K562 (cell line): Measurements from ENCODE around the gene AJAP1. TPM values are rescaled to one million over a fixed set of nuclear protein-coding genes. Genes with fewer than 3 reads are reported as not detected.

Experiments
- ATAC-seq: fragments of 200-7000 bp; cut with Tn5 transposase; 3 replicates; pipeline ENCODE4 v1.9.1; 2020; ENCODE audit warnings: moderate library complexity
- BruUV-seq: library from RNA; stranded (reverse); fragments of 400-500 nt; replicated peaks from 2 replicates; lab custom pipeline; 2021; lab: Mats Ljungman, UMichigan
- CTCF ChIA-PET: fragments of 300-600 bp; formaldehyde crosslinking; extraction: SDS; loops from one replicate; lab custom pipeline; 2021; ENCODE audit warnings: low intra/inter-chr PET ratio; lab: Yijun Ruan, JAX
- POLR2A ChIA-PET: fragments of 300-600, 350-650 bp; sonication (Branson Sonifier 250); formaldehyde crosslinking; extraction: SDS; loops from one replicate; lab custom pipeline; 2021; ENCODE audit warnings: antibody characterized with exemption, inconsistent platforms; lab: Yijun Ruan, JAX
- DNase-seq, 4 experiments: peaks; one replicate each; pipeline versions ENCODE4 v3.0.0 to v3.0.0-alpha.2; 2011 to 2018; ENCODE audit warnings: low spot score in 3 of 4, mixed read lengths in 3 of 4; ENCODE audit errors: extremely low read depth in 1 of 4
- FAIRE-seq: peaks from 2 replicates; lab custom pipeline; 2011; peaks lifted over from hg19 to GRCh38; lab: Jason Lieb, UNC
- H2AFZ ChIP-seq: 2 replicates; pipeline ENCODE4 v1.6.0; 2011; ENCODE audit warnings: low read depth, low read length, control low read depth, inconsistent platforms
- H3K27ac ChIP-seq: fragments of 200-600 bp; 3 replicates; pipeline ENCODE4 v1.8.0; 2011; ENCODE audit warnings: low read depth, mild to moderate bottlenecking, control low read depth, inconsistent platforms, low read length, moderate library complexity, mixed read lengths; ENCODE audit errors: extremely low read depth
- H3K27me3 ChIP-seq, 2 experiments: fragments of 300-600 bp in 1 of 2; 2 replicates in 1 of 2; 3 replicates in 1 of 2; pipeline versions ENCODE4 v1.6.0 to v1.8.0; 2011; ENCODE audit warnings: inconsistent platforms in 2 of 2, low read length in 2 of 2, mild to moderate bottlenecking in 1 of 2, mixed read lengths in 1 of 2, moderate library complexity in 1 of 2; ENCODE audit not compliant: control insufficient read depth in 2 of 2, insufficient read depth in 2 of 2
- H3K36me3 ChIP-seq: fragments of 300-600 bp; 3 replicates; pipeline ENCODE4 v1.8.0; 2011; ENCODE audit warnings: mild to moderate bottlenecking, low read length, inconsistent platforms; ENCODE audit not compliant: control insufficient read depth, insufficient read depth
- H3K4me1 ChIP-seq, 2 experiments: fragments of 200-600 bp in 1 of 2; replicated peaks in 1 of 2; 2 replicates in 1 of 2; 3 replicates in 1 of 2; pipeline versions ENCODE4 v1.5.1 to v1.8.0; 2011; ENCODE audit warnings: inconsistent platforms in 2 of 2, low read length in 2 of 2, mild to moderate bottlenecking in 1 of 2, mixed read lengths in 1 of 2, moderate library complexity in 1 of 2; ENCODE audit not compliant: control insufficient read depth in 2 of 2, insufficient read depth in 2 of 2
- H3K4me2 ChIP-seq: 2 replicates; pipeline ENCODE4 v1.6.1; 2011; ENCODE audit warnings: low read length, control low read depth, inconsistent platforms, mixed read lengths; ENCODE audit not compliant: insufficient read depth
- H3K4me3 ChIP-seq: fragments of 200-600 bp; sonication (generic), shearing (Covaris generic); 2 replicates; pipeline ENCODE4 v1.5.1; 2016; ENCODE audit warnings: control low read depth, inconsistent platforms
- H3K79me2 ChIP-seq: fragments of 200-600 bp; 3 replicates; pipeline ENCODE4 v1.8.0; 2011; ENCODE audit warnings: low read length, inconsistent platforms; ENCODE audit not compliant: control insufficient read depth, insufficient read depth
- H3K9ac ChIP-seq, 2 experiments: 2 replicates each; pipeline versions ENCODE4 v1.6.0 to v1.6.1; 2011; ENCODE audit warnings: low read depth in 2 of 2, low read length in 2 of 2, control low read depth in 1 of 2, inconsistent platforms in 1 of 2, mild to moderate bottlenecking in 1 of 2, mixed read lengths in 1 of 2; ENCODE audit not compliant: insufficient read depth in 1 of 2
- H3K9me1 ChIP-seq: one replicate; pipeline ENCODE4 v1.6.0; 2011; ENCODE audit warnings: inconsistent platforms, mild to moderate bottlenecking, low read length, moderate library complexity; ENCODE audit not compliant: control insufficient read depth, insufficient read depth
- H3K9me3 ChIP-seq: replicated peaks from 2 replicates; pipeline ENCODE4 v1.5.1; 2011; ENCODE audit warnings: low read depth, low read length, inconsistent platforms; ENCODE audit not compliant: control insufficient read depth, insufficient read depth
- H4K20me1 ChIP-seq: replicated peaks from 2 replicates; pipeline ENCODE4 v1.6.1; 2011; ENCODE audit warnings: low read length, inconsistent platforms, mixed read lengths; ENCODE audit not compliant: control insufficient read depth, insufficient read depth
- E2F6 ChIP-seq, 2 experiments: IDR thresholded peaks; 2 replicates each; pipeline ENCODE4 v1.6.1; 2011; ENCODE audit warnings: borderline replicate concordance in 1 of 2, control low read depth in 1 of 2, low read depth in 1 of 2, low read length in 1 of 2, mild to moderate bottlenecking in 1 of 2, mixed read lengths in 1 of 2, moderate library complexity in 1 of 2; ENCODE audit not compliant: insufficient read depth in 1 of 2, insufficient read length in 1 of 2, poor library complexity in 1 of 2, severe bottlenecking in 1 of 2; ENCODE audit errors: extremely low read depth in 1 of 2
- LCOR ChIP-seq: sonication (generic); formaldehyde crosslinking; IDR thresholded peaks from 2 replicates; pipeline ENCODE4 v1.8.0; 2022; ENCODE audit warnings: mild to moderate bottlenecking, missing genetic modification reagents
- NCOA6 ChIP-seq: fragments of 450-650 bp; IDR thresholded peaks from 2 replicates; pipeline ENCODE4 v1.6.1; 2017; ENCODE audit warnings: mild to moderate bottlenecking
- SETDB1 ChIP-seq: IDR thresholded peaks from one replicate; pipeline ENCODE4 v1.6.1; 2012; ENCODE audit warnings: low read length, control low read depth, inconsistent platforms
- SIRT6 ChIP-seq: IDR thresholded peaks from one replicate; pipeline ENCODE4 v1.6.1; 2012; ENCODE audit warnings: low read depth, mild to moderate bottlenecking, control low read depth, inconsistent platforms, low read length, moderate library complexity
- TCFL5 ChIP-seq: fragments of 250-450 bp; sonication (Bioruptor Pico); conservative IDR thresholded peaks from 2 replicates; pipeline ENCODE4 v1.6.1; 2021; ENCODE audit warnings: mild to moderate bottlenecking, moderate library complexity, matching md5 sums
- YBX1 ChIP-seq: fragments of 450-650 bp; IDR thresholded peaks from 2 replicates; pipeline ENCODE4 v1.7.1; 2016; ENCODE audit warnings: mild to moderate bottlenecking
- ZNF280B ChIP-seq: fragments of 250-450 bp; sonication (Bioruptor Pico); IDR thresholded peaks from 2 replicates; pipeline ENCODE4 v1.5.1; 2021; ENCODE audit warnings: mild to moderate bottlenecking
- WGBS: fragments of 100-300 bp; shearing (Covaris generic); methylation state at CpG from one replicate; pipeline ENCODE4 v1.1.6; 2016; ENCODE audit warnings: low coverage, mixed read lengths; ENCODE audit not compliant: insufficient coverage; ENCODE audit errors: missing lambda C conversion rate; 5-methylcytosine and 5-hydroxymethylcytosine counted together
- in situ Hi-C: fragments of 300-500 bp; cut with MboI; formaldehyde crosslinking; loops from 4 replicates; pipeline ENCODE4 v1.15.0; 2018; ENCODE audit warnings: inconsistent platforms, mixed read lengths
- intact Hi-C: fragments of 100-400 bp; cut with micrococcal nuclease; formaldehyde crosslinking; loops from 2 replicates; pipeline ENCODE4 v1.14.2; 2022
- polyA plus RNA-seq, 8 experiments: library from polyadenylated mRNA; depleted of rRNA in 4 of 8; stranded (reverse) in 5 of 8; unstranded in 3 of 8; fragments of >200 nt; fragmentation: Nextera tagmentation in 2 of 8; fragmentation: Illumina TruSeq in 1 of 8; extraction: Ambion mirVana in 2 of 8; extraction: Trizol in 1 of 8; gene quantifications; 2 replicates each; pipeline versions ENCODE4 v1.2.1 to v1.2.3, GENCODE V29; 2011 to 2014; ENCODE audit warnings: inconsistent platforms in 1 of 8, missing spikeins in 1 of 8
- total RNA-seq, 7 experiments: library from RNA; depleted of rRNA in 6 of 7; stranded (reverse); fragments of >200 nt in 6 of 7; fragmentation: Illumina TruSeq in 2 of 7; extraction: Trizol in 2 of 7; gene quantifications; 2 replicates each; pipeline versions ENCODE4 v1.2.1 to v1.2.3, GENCODE V29; 2011 to 2021; ENCODE audit warnings: low replicate concordance in 1 of 7

AJAP1 gene
- total and polyA plus RNA-seq, 9 of the 15 experiments (the other 6 are each of a cell fraction or from before 2014, with no cell fraction given) = not detected

GRCh38 chr1:4770713-4771112 lies 116.3 kb downstream of the AJAP1 start:
- H3K36me3 ChIP-seq = no peaks in the 10 kb centered on the region
- no peaks in the 10 kb centered on the region for H3K79me2 ChIP-seq
- WGBS = 0% methylated on average over 8 of the region's 8 CpGs
- no peak overlapping the region for H2AFZ ChIP-seq
- TF ChIP-seq NCOA6 (no peak), SETDB1 (no peak), E2F6 (IDR thresholded peaks at IDR 0.05; ENCODE audit: borderline replicate concordance in 1 of 2, extremely low read depth in 1 of 2, insufficient read depth in 1 of 2, insufficient read length in 1 of 2, low read depth in 1 of 2, low read length in 1 of 2, poor library complexity in 1 of 2, severe bottlenecking in 1 of 2) (no peak), SIRT6 (no peak), TCFL5 (CRISPR knock-in tag) (no peak), LCOR (no peak), YBX1 (no peak), ZNF280B (CRISPR knock-in tag) (no peak)
- TF ChIP-seq, all 486 proteins: peak for 0
- no peaks in the 10 kb centered on the region for H3K4me1 ChIP-seq
- in situ Hi-C loops = no loop called here
- no peak overlapping the region for H3K4me3 ChIP-seq
- no peak overlapping the region for H3K9ac ChIP-seq
- DNase-seq (no peak), FAIRE-seq (no peak), ATAC-seq (no peak)
- no TSS peak for BruUV-seq
- intact Hi-C loops = no loop called here
- H3K9me1 ChIP-seq = no peaks in the 10 kb centered on the region
- CTCF ChIA-PET = no interaction called here
- H3K27ac ChIP-seq = no peak overlapping the region
- no peaks in the 10 kb centered on the region; the same call in 1 of the 2 replicates for H3K9me3 ChIP-seq
- POLR2A ChIA-PET = no interaction called here
- H3K4me2 ChIP-seq = no peak overlapping the region
- H4K20me1 ChIP-seq = 0 out of 2 replicates have a peak, but pooled peaks cover 3% of the 10 kb centered on the region
- H3K27me3 ChIP-seq = peaks cover 8 to 33% of the 10 kb centered on the region in 2 experiments; a peak in 3 of 5 replicates
